HEK293T (cell line): Measurements from ENCODE around the gene PAGE2.
"Not testable (repeated sequence)": the region's sequence is repeated elsewhere in the genome, so short reads cannot be mapped to it uniquely, and the experiment has no call there.

Experiments used
- CTCF ChIA-PET: fragments of 350-600 bp; formaldehyde crosslinking; extraction: SDS; loops from one replicate; lab custom pipeline; 2021; ENCODE audit warnings: antibody characterized with exemption, inconsistent platforms; lab: Yijun Ruan, JAX
- POLR2A ChIA-PET: fragments of 350-600 bp; formaldehyde crosslinking; extraction: SDS; loops from one replicate; lab custom pipeline; 2020; ENCODE audit warnings: antibody characterized with exemption, inconsistent platforms; lab: Yijun Ruan, JAX
- DNase-seq: peaks from one replicate; pipeline ENCODE4 v3.0.0; 2012; ENCODE audit warnings: mixed read lengths; ENCODE audit errors: extremely low spot score
- ARNT ChIP-seq: fragments of 450-650 bp; IDR thresholded peaks from 2 replicates; pipeline ENCODE4 v1.6.1; 2017; ENCODE audit warnings: mild to moderate bottlenecking
- BHLHE40 ChIP-seq: fragments of 450-650 bp; IDR thresholded peaks from 2 replicates; pipeline ENCODE4 v1.6.1; 2016; ENCODE audit warnings: mild to moderate bottlenecking, moderate library complexity, borderline replicate concordance
- CTBP1 ChIP-seq: fragments of 450-650 bp; IDR thresholded peaks from 2 replicates; pipeline ENCODE4 v1.6.1; 2016; ENCODE audit warnings: borderline replicate concordance
- ELF4 ChIP-seq: fragments of 450-650 bp; IDR thresholded peaks from 2 replicates; pipeline ENCODE4 v1.6.1; 2017; ENCODE audit warnings: antibody characterized with exemption
- FOXA1 ChIP-seq: fragments of 450-650 bp; IDR thresholded peaks from 2 replicates; pipeline ENCODE4 v1.6.1; 2016; ENCODE audit warnings: mild to moderate bottlenecking
- FOXK2 ChIP-seq: fragments of 450-650 bp; IDR thresholded peaks from 2 replicates; pipeline ENCODE4 v1.6.1; 2016; ENCODE audit warnings: mild to moderate bottlenecking
- FOXM1 ChIP-seq: fragments of 450-650 bp; IDR thresholded peaks from 2 replicates; pipeline ENCODE4 v1.6.1; 2017; ENCODE audit warnings: mild to moderate bottlenecking, borderline replicate concordance
- HDGF ChIP-seq: fragments of 450-650 bp; IDR thresholded peaks from 2 replicates; pipeline ENCODE4 v1.6.1; 2017; ENCODE audit warnings: antibody characterized with exemption, borderline replicate concordance
- L3MBTL2 ChIP-seq: fragments of 450-650 bp; conservative IDR thresholded peaks from 2 replicates; pipeline ENCODE4 v1.6.1; 2016; ENCODE audit warnings: mild to moderate bottlenecking
- LEF1 ChIP-seq: fragments of 450-650 bp; IDR thresholded peaks from 2 replicates; pipeline ENCODE4 v1.6.1; 2017; ENCODE audit warnings: mild to moderate bottlenecking, borderline replicate concordance
- NFRKB ChIP-seq: fragments of 450-650 bp; IDR thresholded peaks from 2 replicates; pipeline ENCODE4 v1.6.1; 2016; ENCODE audit warnings: mild to moderate bottlenecking, moderate library complexity
- SP1 ChIP-seq: fragments of 450-650 bp; IDR thresholded peaks from 2 replicates; pipeline ENCODE4 v1.6.1; 2017
- SUZ12 ChIP-seq: fragments of 450-650 bp; IDR thresholded peaks from 2 replicates; pipeline ENCODE4 v1.6.1; 2016; ENCODE audit warnings: mild to moderate bottlenecking
- TARDBP ChIP-seq: fragments of 450-650 bp; IDR thresholded peaks from 2 replicates; pipeline ENCODE4 v1.6.1; 2016
- ZNF384 ChIP-seq: fragments of 450-650 bp; IDR thresholded peaks from 2 replicates; pipeline ENCODE4 v1.6.1; 2016
- TF ChIP-seq, protein P1 (sequence below): fragments of 450-650 bp; IDR thresholded peaks from 2 replicates; pipeline ENCODE4 v1.6.1; 2016

Gene PAGE2

DNA sequence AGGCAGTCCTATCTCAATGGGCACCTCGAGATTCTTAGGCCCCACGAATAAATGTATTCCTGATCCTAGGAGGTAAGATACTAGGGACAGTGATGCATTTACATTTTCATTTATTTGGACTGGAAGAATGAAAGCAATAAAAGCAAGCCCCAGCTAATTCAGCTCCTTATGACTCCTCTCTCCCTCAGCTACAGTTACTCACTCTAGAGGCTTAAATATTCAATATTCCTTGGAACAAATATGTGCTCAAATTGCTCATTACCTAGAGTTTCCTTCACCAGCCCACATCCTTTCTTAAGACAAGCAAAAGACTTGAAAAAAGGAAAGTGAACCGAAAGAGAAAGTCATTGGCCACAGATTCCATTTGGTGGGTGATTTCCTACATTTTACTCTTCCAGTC, 13.9 kb downstream of the PAGE2 start:
- TF ChIP-seq ZNF384 = no peak
- no peak for DNase-seq
- ChIA-PET POLR2A (no interaction called here), CTCF (no interaction called here)

DNA sequence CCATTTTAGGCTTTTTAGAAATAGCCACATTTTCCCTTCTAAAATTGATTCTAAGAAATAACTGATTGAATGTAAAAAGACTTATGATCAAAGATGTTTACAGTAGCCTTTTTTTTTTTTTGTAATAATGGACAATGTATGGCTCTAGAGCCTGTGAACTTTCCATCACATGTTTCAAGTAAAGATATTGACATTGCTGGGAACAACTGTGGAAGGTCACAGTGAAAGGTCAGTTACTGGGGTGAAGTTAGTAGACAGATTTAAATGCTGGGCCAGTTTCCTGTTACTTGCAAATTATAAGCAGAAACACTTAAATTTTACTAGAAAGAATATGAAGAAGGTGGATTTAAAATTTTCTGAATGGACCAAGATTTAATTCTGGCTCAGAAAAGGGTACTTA, 18.4 kb downstream of the PAGE2 start:
- POLR2A ChIA-PET = no interaction called here
- no peak for DNase-seq
- CTCF ChIA-PET = no interaction called here
- TF ChIP-seq SP1 = no peak
- TF ChIP-seq LEF1 = no peak
- TF ChIP-seq FOXA1 = no peak
- TF ChIP-seq BHLHE40 = no peak
- TF ChIP-seq FOXK2 = no peak
- TF ChIP-seq SUZ12 = no peak
- no peak for TF ChIP-seq CTBP1
- no peak for TF ChIP-seq FOXM1
- TF ChIP-seq ARNT = no peak
- no peak for TF ChIP-seq L3MBTL2
- TF ChIP-seq, protein P1, sequence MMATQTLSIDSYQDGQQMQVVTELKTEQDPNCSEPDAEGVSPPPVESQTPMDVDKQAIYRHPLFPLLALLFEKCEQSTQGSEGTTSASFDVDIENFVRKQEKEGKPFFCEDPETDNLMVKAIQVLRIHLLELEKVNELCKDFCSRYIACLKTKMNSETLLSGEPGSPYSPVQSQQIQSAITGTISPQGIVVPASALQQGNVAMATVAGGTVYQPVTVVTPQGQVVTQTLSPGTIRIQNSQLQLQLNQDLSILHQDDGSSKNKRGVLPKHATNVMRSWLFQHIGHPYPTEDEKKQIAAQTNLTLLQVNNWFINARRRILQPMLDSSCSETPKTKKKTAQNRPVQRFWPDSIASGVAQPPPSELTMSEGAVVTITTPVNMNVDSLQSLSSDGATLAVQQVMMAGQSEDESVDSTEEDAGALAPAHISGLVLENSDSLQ = no peak
- TF ChIP-seq NFRKB = no peak
- no peak for TF ChIP-seq HDGF
- TF ChIP-seq ZNF384 = no peak

DNA sequence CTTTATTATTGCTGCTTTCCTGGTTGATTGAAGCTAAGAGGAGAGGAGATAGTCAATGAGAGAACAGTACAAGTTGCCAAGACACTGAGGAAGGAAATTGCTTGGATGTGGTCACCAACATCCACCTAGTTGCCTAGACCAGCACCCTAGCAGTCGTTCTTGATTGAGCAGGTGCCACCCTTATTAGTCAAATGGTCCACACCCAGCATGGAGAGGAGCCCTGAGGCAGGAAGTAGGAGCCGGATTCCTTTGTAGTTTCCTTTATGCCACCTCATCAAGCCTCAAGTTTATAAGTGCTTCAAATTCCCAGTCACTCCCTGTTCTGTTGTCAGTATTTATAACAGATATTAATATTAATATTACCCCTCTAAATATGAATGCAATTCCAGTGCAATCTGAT, 19.1 kb downstream of the PAGE2 start:
- no peak for DNase-seq
- TF ChIP-seq HDGF (no peak), FOXM1 (no peak), TARDBP (no peak), SP1 (no peak), ZNF384 (no peak), BHLHE40 (no peak), CTBP1 (no peak), ELF4 (no peak), NFRKB (no peak), FOXA1 (no peak), SUZ12 (no peak), FOXK2 (no peak), L3MBTL2 (no peak), ARNT (no peak), LEF1 (no peak)
- TF ChIP-seq, protein P1 = no peak
- CTCF ChIA-PET = no interaction called here
- POLR2A ChIA-PET = no interaction called here

DNA sequence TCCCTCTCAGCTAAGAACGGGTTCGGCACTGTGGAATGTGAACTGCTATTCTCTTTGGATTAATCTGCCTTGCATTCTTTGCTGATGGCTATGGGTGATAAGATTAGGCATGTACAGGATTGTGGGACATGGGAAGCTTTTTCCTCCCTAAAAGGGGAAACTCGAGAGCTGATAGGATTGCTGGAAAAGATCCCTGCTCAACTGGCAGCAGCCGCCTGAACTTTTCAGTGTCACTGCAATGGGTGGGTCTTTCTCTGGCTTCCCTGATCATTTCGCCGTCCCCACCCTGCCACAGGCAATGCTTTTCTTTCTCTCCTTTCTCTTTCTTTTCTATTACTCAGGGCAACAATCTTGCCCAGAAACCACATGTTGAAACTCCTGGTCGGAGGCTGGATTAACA, 20.5 kb downstream of the PAGE2 start:
- CTCF ChIA-PET = no interaction called here
- TF ChIP-seq CTBP1 (no peak), ZNF384 (no peak), HDGF (no peak), ARNT (no peak), L3MBTL2 (no peak)
- DNase-seq = no peak
- POLR2A ChIA-PET = no interaction called here

DNA sequence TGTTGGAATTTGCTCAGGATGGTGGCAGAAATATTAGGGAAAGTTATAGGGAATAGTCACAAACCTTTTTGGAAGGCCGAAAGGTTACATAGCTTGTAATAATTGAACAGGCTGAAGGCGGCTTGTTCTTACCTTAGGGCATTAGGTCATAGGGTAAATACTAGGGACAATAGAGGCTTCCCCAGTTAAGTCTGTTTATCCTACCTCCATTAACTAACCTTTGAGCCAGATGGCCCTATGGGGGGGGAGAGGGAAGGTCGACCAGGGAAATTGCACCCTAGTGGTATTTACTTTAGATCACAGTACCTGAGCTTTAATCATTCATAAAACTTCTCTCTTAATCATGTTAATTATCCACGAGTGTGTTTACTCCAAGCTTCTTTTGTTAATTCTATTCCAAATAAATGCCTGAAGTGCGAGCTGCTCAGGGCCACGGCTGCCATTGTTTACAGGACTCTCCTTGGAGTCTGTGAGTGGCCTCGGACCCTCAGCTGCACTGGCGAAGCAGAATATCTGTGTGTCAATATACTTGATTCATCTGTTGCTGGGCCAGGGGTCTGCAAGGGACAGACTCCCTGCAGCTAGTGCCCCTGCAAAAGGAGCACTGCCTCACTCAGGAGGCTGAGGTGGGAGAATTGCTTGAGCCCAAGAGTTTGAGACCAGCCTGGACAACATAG, 22.9 kb downstream of the PAGE2 start:
- DNase-seq = no peak
- POLR2A ChIA-PET = no interaction called here
- CTCF ChIA-PET = no interaction called here
- no peak for TF ChIP-seq FOXK2
- no peak for TF ChIP-seq SP1
- no peak for TF ChIP-seq CTBP1
- no peak for TF ChIP-seq L3MBTL2
- no peak for TF ChIP-seq ZNF384
- no peak for TF ChIP-seq TARDBP
- no peak for TF ChIP-seq HDGF
- no peak for TF ChIP-seq ELF4
- TF ChIP-seq, protein P1 = no peak
- TF ChIP-seq NFRKB = no peak

DNA sequence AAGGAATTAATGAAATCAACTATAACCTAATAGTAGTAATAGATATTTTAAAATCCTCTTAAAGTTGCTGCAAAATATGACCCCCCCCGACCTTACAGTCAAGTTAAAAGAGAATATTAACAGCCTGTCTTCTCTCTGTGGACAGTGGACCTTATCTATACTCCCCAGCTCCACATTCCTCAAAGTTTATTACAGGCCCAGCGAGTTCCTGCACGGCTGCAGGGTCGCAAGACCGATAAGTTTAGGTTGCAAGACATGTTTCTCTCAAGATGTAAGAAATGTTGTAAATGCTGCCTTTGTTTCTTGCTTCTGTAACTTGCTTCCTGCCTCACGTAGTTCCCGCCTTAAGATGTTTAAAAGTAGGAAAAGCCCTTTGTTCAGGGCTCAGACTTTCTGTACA, 27.8 kb downstream of the PAGE2 start:
- POLR2A ChIA-PET, DNase-seq, CTCF ChIA-PET: not testable (repeated sequence)

DNA sequence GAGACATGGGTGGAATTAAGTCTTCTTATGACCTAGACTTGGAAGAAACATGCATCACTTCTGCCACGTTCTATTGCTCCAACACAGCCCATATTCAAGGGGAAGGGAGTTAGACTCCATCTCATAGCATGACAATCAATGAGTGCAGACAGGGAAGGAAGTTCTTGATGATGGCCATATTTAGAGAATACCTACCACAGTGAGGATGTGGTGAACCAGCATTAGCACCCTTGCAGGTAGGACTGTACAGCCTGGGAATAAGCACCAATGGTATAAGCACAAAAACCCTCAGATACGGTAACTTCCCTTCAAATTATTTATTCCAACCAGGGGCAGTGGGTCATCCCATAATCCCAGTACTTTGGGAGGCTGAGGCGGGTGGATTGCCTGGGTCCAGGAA, 29.8 kb downstream of the PAGE2 start:
- DNase-seq = no peak
- POLR2A ChIA-PET = no interaction called here
- CTCF ChIA-PET = no interaction called here
- TF ChIP-seq L3MBTL2 (no peak), TARDBP (no peak), ELF4 (no peak), CTBP1 (no peak), BHLHE40 (no peak), SUZ12 (no peak), FOXK2 (no peak), LEF1 (no peak), ARNT (no peak)
- TF ChIP-seq, protein P1 = no peak
